NOMO-1 (cell line): ENCODE results near the gene TGIF2.
"Not testable (repeated sequence)": the region's sequence is repeated elsewhere in the genome, so short reads cannot be mapped to it uniquely, and the experiment has no call there.

Experiments
- DNase-seq, 2 experiments: peaks; one replicate each; lab custom pipeline; 2025; ENCODE audit not compliant: unreplicated experiment in 2 of 2; lab: John Stamatoyannopoulos, UW

TGIF2 gene

GRCh38 chr20:36607586-36608387 is 34.4 kb downstream of the TGIF2 start:
- DNase-seq, result peak; percentile 7 to 45

GRCh38 chr20:36608388-36608728 is 35.0 kb downstream of the TGIF2 start:
- not testable (repeated sequence) for DNase-seq

- DNase-seq, result no peak
Measured at GRCh38 chr20:36611625-36612024, 38.2 kb downstream of the TGIF2 start.

GRCh38 chr20:36613974-36614373 is 40.6 kb downstream of the TGIF2 start:
- no peak for DNase-seq

- no peak for DNase-seq
Measured at GRCh38 chr20:36614781-36615557, 41.6 kb downstream of the TGIF2 start.

- DNase-seq, result no peak
Measured at GRCh38 chr20:36620917-36621316, 47.5 kb downstream of the TGIF2 start.

- no peak for DNase-seq
Measured at GRCh38 chr20:36623444-36623843, 50.0 kb downstream of the TGIF2 start.

GRCh38 chr20:36624068-36624943 is 50.9 kb downstream of the TGIF2 start:
- no peak for DNase-seq

- DNase-seq, result no peak
Measured at GRCh38 chr20:36624944-36625324, 51.5 kb downstream of the TGIF2 start.

GRCh38 chr20:36628076-36628475 is 54.7 kb downstream of the TGIF2 start:
- DNase-seq, result no peak

- DNase-seq, result peak; percentile 26 to 38
Measured at GRCh38 chr20:36629719-36630681, 56.6 kb downstream of the TGIF2 start.

- no peak for DNase-seq
Measured at GRCh38 chr20:36631646-36632045, 58.2 kb downstream of the TGIF2 start.

GRCh38 chr20:36632147-36632486 is 58.7 kb downstream of the TGIF2 start:
- DNase-seq, result no peak

- DNase-seq, result no peak
Measured at GRCh38 chr20:36632487-36633284, 59.3 kb downstream of the TGIF2 start.

GRCh38 chr20:36633285-36633772 is 59.9 kb downstream of the TGIF2 start:
- DNase-seq, result no peak

- no peak for DNase-seq
Measured at GRCh38 chr20:36634342-36634741, 60.9 kb downstream of the TGIF2 start.

GRCh38 chr20:36638876-36639400 is 65.5 kb downstream of the TGIF2 start:
- DNase-seq, result not testable (repeated sequence)

- no peak for DNase-seq
Measured at GRCh38 chr20:36641506-36641843, 68.1 kb downstream of the TGIF2 start.

GRCh38 chr20:36642136-36642535 is 68.7 kb downstream of the TGIF2 start:
- no peak for DNase-seq
